Ascending aorta (tissue), 2 donors: ENCODE data around the gene KRTAP5-6. TPM values are rescaled to one million over a fixed set of nuclear protein-coding genes. Genes with fewer than 3 reads are reported as not detected.
A peak's percentile ranks its signal among the peaks of the same experiment; 100 is the strongest.

Experiments
- DNase-seq, 2 donors: peaks; one replicate each; pipeline ENCODE4 v3.0.0-alpha.2; 2019; ENCODE audit warnings: low spot score in 2 of 2
- H3K27ac ChIP-seq, 2 donors: fragments of 200-600 bp; sonication (generic); one replicate each; pipeline ENCODE4 v1.5.1; 2016 to 2017; ENCODE audit warnings: mild to moderate bottlenecking in 1 of 2
- H3K27me3 ChIP-seq: fragments of 200-600 bp; sonication (generic); one replicate; pipeline ENCODE4 v1.5.1; 2017
- H3K36me3 ChIP-seq, 2 donors: fragments of 200-600 bp; sonication (generic); one replicate each; pipeline ENCODE4 v1.5.1; 2016
- H3K4me1 ChIP-seq, 2 donors: fragments of 200-600 bp; sonication (generic); one replicate each; pipeline ENCODE4 v1.5.1; 2016 to 2017; ENCODE audit warnings: mild to moderate bottlenecking in 1 of 2
- H3K4me3 ChIP-seq, 2 donors: fragments of 200-600 bp; sonication (generic); one replicate each; pipeline ENCODE4 v1.5.1; 2016 to 2017; ENCODE audit warnings: mild to moderate bottlenecking in 1 of 2
- H3K9me3 ChIP-seq, 2 donors: fragments of 200-600 bp; sonication (generic); one replicate each; pipeline ENCODE4 v1.5.1; 2016
- intact Hi-C: fragments of 100-400 bp; cut with DNase I; formaldehyde crosslinking; loops from one replicate; pipeline ENCODE4 v1.15.1; 2023
- total RNA-seq: library from RNA; depleted of rRNA; stranded (reverse); fragments of >200 nt; gene quantifications from one replicate; pipeline ENCODE4 v1.1.0, GENCODE V29; 2016
- TF ChIP-seq, protein P1 (sequence below), 3 experiments: fragments of 200-600 bp in 2 of 3; fragments of 450-650 bp in 1 of 3; sonication (generic) in 2 of 3; IDR thresholded peaks; one replicate each; pipeline ENCODE4 v1.5.1; 2016 to 2019; ENCODE audit warnings: antibody characterized with exemption in 3 of 3, mild to moderate bottlenecking in 1 of 3, moderate library complexity in 1 of 3

The KRTAP5-6 gene
- total RNA-seq, 1 donor from 2014 or later, result not detected

- intact Hi-C loops, result no loop called here
- no peak for DNase-seq
- TF ChIP-seq, protein P1, sequence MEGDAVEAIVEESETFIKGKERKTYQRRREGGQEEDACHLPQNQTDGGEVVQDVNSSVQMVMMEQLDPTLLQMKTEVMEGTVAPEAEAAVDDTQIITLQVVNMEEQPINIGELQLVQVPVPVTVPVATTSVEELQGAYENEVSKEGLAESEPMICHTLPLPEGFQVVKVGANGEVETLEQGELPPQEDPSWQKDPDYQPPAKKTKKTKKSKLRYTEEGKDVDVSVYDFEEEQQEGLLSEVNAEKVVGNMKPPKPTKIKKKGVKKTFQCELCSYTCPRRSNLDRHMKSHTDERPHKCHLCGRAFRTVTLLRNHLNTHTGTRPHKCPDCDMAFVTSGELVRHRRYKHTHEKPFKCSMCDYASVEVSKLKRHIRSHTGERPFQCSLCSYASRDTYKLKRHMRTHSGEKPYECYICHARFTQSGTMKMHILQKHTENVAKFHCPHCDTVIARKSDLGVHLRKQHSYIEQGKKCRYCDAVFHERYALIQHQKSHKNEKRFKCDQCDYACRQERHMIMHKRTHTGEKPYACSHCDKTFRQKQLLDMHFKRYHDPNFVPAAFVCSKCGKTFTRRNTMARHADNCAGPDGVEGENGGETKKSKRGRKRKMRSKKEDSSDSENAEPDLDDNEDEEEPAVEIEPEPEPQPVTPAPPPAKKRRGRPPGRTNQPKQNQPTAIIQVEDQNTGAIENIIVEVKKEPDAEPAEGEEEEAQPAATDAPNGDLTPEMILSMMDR (IDR thresholded peaks at IDR 0.05), result no peak
Measured at GRCh38 chr11:1742869-1743584, 46.0 kb downstream of the KRTAP5-6 start.

DNA sequence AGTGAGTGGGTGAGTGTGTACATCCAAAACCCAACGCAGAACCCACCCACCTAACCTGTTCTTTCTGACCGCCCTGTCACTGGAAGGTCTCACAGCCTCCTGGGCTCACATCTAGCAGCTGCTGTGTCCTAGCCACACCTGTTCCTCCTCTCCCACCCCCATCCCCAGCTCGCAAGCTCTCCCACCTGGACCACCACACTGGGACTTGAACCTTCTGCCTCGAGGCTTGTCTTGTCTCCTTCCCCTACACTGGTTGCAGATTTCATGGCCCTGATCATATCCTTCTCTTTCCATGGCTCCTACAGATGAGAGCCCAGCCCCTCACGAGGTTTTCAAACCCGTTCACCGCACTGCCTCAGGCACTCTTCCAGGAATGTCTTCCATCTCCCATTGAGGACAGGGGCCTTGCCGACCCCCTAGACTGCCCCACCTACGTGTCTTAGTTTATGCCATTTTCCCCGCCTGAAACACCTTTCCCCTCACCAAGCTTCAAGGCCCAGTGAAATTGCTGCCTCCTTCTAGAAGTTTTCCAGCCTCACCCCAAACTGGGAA lies 46.7 kb downstream of the KRTAP5-6 start:
- TF ChIP-seq, protein P1 (IDR thresholded peaks at IDR 0.05), result no peak
- peak in 1 of 2 donors; percentile 41 for DNase-seq
- no peaks in the 10 kb centered on the region for H3K27me3 ChIP-seq
- H3K9me3 ChIP-seq, result no peaks in the 10 kb centered on the region
- H3K4me3 ChIP-seq, result no peak overlapping the region
- H3K36me3 ChIP-seq, result peaks cover 0 to 5% of the 10 kb centered on the region in 2 donors
- intact Hi-C loops, result no loop called here
- no peak overlapping the region for H3K27ac ChIP-seq
- H3K4me1 ChIP-seq, result peaks cover 8 to 12% of the 10 kb centered on the region in 2 donors

More at GRCh38 chr11:1742869-1743584, 46.0 kb downstream of the KRTAP5-6 start:
- H3K36me3 ChIP-seq, result peaks cover 0 to 5% of the 10 kb centered on the region in 2 donors
- H3K27me3 ChIP-seq, result no peaks in the 10 kb centered on the region
- no peak overlapping the region for H3K4me3 ChIP-seq
- H3K9me3 ChIP-seq, result no peaks in the 10 kb centered on the region
- peaks cover 8 to 10% of the 10 kb centered on the region in 2 donors for H3K4me1 ChIP-seq
- no peak overlapping the region for H3K27ac ChIP-seq

GRCh38 chr11:1744137-1744886 lies 47.3 kb downstream of the KRTAP5-6 start:
- H3K36me3 ChIP-seq, result peaks cover 0 to 5% of the 10 kb centered on the region in 2 donors
- TF ChIP-seq, protein P1 (IDR thresholded peaks at IDR 0.05), result no peak
- intact Hi-C loops, result no loop called here
- H3K4me3 ChIP-seq, result no peak overlapping the region
- peaks cover 8 to 14% of the 10 kb centered on the region in 2 donors for H3K4me1 ChIP-seq
- no peaks in the 10 kb centered on the region for H3K27me3 ChIP-seq
- no peaks in the 10 kb centered on the region for H3K9me3 ChIP-seq
- no peak overlapping the region for H3K27ac ChIP-seq
- DNase-seq, result peak in 1 of 2 donors; percentile 59

DNA sequence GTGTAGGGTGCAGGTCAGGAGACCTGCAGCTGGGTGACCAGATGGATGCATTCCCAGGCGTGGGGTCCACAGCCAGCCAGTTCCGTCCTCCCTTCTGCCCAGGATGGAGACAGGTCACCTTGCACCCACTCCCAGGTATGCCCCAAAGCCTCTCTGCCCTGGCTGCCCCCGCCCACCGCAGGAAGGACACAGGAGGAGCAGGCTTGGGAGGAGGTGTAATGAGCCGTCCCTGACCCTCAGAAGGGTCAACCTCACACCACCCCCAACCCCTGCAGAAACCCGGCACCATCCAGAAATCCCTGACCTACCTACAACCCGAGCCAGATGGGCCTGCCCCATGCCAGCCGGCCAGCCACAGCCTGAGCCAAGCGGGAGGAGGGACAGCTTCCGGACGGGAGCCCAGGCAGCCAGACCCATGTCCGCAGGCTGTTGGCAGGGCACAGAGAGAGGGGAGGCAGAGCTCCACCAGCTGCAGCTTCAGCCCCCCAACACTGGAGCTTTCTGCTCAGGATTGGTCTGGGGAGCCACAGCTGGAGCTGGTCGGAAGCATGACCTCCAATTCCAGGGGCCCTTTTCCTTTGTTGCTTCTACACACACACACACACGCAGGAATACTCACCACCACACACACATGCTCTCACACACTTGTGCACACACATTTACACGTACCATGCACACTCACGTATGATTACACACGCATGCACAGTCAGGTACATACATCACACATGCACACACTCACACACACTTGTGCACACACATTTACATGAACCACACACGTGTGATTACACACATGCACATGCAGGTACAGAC lies 48.1 kb downstream of the KRTAP5-6 start:
- H3K4me1 ChIP-seq, result peaks cover 11 to 20% of the 10 kb centered on the region in 2 donors
- H3K36me3 ChIP-seq, result peaks cover 0 to 5% of the 10 kb centered on the region in 2 donors
- no peaks in the 10 kb centered on the region for H3K27me3 ChIP-seq
- peak in 1 of 2 donors; percentile 61 for DNase-seq
- TF ChIP-seq, protein P1 (IDR thresholded peaks at IDR 0.05), result no peak
- H3K27ac ChIP-seq, result no peak overlapping the region
- no peaks in the 10 kb centered on the region for H3K9me3 ChIP-seq
- no peak overlapping the region for H3K4me3 ChIP-seq
- intact Hi-C loops, result no loop called here

DNA sequence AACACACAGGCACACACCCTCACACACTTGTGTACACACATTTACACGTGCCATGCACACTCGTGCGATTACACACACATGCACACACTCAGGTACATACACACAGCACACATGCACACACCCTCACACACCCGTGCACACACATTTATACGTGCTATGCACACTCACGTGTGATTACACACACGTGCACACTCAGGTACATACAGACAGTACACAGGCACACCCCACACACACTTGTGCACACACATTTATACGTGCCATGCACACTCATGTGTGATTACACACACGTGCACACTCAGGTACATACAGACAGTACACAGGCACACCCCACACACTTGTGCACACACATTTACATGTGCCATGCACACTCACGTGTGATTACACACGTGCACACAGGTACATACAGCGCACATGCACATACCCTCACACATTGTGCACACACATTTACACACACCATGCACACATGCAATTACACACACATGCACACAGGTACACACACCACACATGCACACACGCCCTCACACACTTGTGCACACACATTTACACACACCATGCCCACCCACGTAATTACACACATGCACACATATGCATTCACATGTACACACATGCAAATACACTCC lies 48.8 kb downstream of the KRTAP5-6 start:
- H3K9me3 ChIP-seq, result no peaks in the 10 kb centered on the region
- peak in 1 of 2 donors; percentile 52 for DNase-seq
- no peaks in the 10 kb centered on the region for H3K27me3 ChIP-seq
- H3K4me1 ChIP-seq, result peaks cover 11 to 27% of the 10 kb centered on the region in 2 donors
- no peak overlapping the region for H3K27ac ChIP-seq
- H3K36me3 ChIP-seq, result peaks cover 0 to 5% of the 10 kb centered on the region in 2 donors
- TF ChIP-seq, protein P1 (IDR thresholded peaks at IDR 0.05), result no peak
- no peak overlapping the region for H3K4me3 ChIP-seq
- intact Hi-C loops, result no loop called here
